SK-N-SH treated with all-trans-retinoic acid at 6 μM for 48 hours (cell line): ENCODE data around the gene TBC1D16.

Source experiments
- ATAC-seq: fragments of 200-7000 bp; cut with Tn5 transposase; 3 replicates; pipeline ENCODE4 v1.9.1; 2020; ENCODE audit warnings: mild to moderate bottlenecking, moderate library complexity
- BACH2 ChIP-seq: fragments of 250-450 bp; sonication (Bioruptor Pico); IDR thresholded peaks from 2 replicates; pipeline ENCODE4 v1.9.0; 2021; ENCODE audit warnings: mild to moderate bottlenecking, borderline replicate concordance
- CSDC2 ChIP-seq: fragments of 250-450 bp; sonication (Bioruptor Pico); IDR thresholded peaks from 2 replicates; pipeline ENCODE4 v1.5.0; 2020; ENCODE audit warnings: mild to moderate bottlenecking, moderate library complexity
- CSRNP3 ChIP-seq: fragments of 250-450 bp; sonication (Bioruptor Pico); IDR thresholded peaks from 2 replicates; pipeline ENCODE4 v1.5.1; 2021; ENCODE audit warnings: mild to moderate bottlenecking, moderate library complexity
- ESRRG ChIP-seq: fragments of 250-450 bp; sonication (Bioruptor Pico); IDR thresholded peaks from 2 replicates; pipeline ENCODE4 v1.6.1; 2021; ENCODE audit warnings: mild to moderate bottlenecking
- GLIS3 ChIP-seq: fragments of 250-450 bp; sonication (Bioruptor Pico); IDR thresholded peaks from 2 replicates; pipeline ENCODE4 v1.5.0; 2020; ENCODE audit warnings: mild to moderate bottlenecking, moderate library complexity
- ISL1 ChIP-seq: fragments of 250-450 bp; sonication (Bioruptor Pico); IDR thresholded peaks from 2 replicates; pipeline ENCODE4 v2.1.2; 2022; ENCODE audit warnings: mild to moderate bottlenecking, moderate library complexity
- PATZ1 ChIP-seq: fragments of 250-450 bp; sonication (Bioruptor Pico); IDR thresholded peaks from 2 replicates; pipeline ENCODE4 v1.8.0; 2020; ENCODE audit warnings: mild to moderate bottlenecking, moderate library complexity, borderline replicate concordance
- POU6F1 ChIP-seq: fragments of 250-450 bp; sonication (Bioruptor Pico); IDR thresholded peaks from 2 replicates; pipeline ENCODE4 v1.8.0; 2021; ENCODE audit warnings: low read depth, mild to moderate bottlenecking, moderate library complexity, borderline replicate concordance
- RARB ChIP-seq: fragments of 250-450 bp; sonication (Bioruptor Pico); IDR thresholded peaks from 2 replicates; pipeline ENCODE4 v1.8.0; 2021; ENCODE audit warnings: mild to moderate bottlenecking, moderate library complexity
- SNAI2 ChIP-seq: fragments of 250-450 bp; sonication (Bioruptor Pico); IDR thresholded peaks from 2 replicates; pipeline ENCODE4 v1.5.0; 2020; ENCODE audit warnings: mild to moderate bottlenecking, moderate library complexity
- TCF4 ChIP-seq: fragments of 250-450 bp; sonication (Bioruptor Pico); IDR thresholded peaks from 2 replicates; pipeline ENCODE4 v1.8.0; 2021; ENCODE audit warnings: mild to moderate bottlenecking, moderate library complexity, borderline replicate concordance
- TOX ChIP-seq: fragments of 250-450 bp; sonication (Bioruptor Pico); IDR thresholded peaks from 2 replicates; pipeline ENCODE4 v1.8.0; 2021; ENCODE audit warnings: mild to moderate bottlenecking, moderate library complexity, borderline replicate concordance
- ZC3H10 ChIP-seq: fragments of 250-450 bp; sonication (Bioruptor Pico); IDR thresholded peaks from 2 replicates; pipeline ENCODE4 v1.5.1; 2021; ENCODE audit warnings: mild to moderate bottlenecking, moderate library complexity
- ZFP3 ChIP-seq: fragments of 250-450 bp; sonication (Bioruptor Pico); IDR thresholded peaks from 2 replicates; pipeline ENCODE4 v1.5.0; 2020; ENCODE audit warnings: mild to moderate bottlenecking, moderate library complexity
- ZFP30 ChIP-seq: fragments of 450-650 bp; formaldehyde crosslinking; IDR thresholded peaks from 2 replicates; pipeline ENCODE4 v1.5.0; 2022; ENCODE audit warnings: mild to moderate bottlenecking, moderate library complexity
- ZNF565 ChIP-seq: fragments of 450-650 bp; formaldehyde crosslinking; conservative IDR thresholded peaks from 2 replicates; pipeline ENCODE4 v1.5.0; 2020; ENCODE audit warnings: low read depth, mild to moderate bottlenecking, moderate library complexity
- ZNF70 ChIP-seq: fragments of 450-650 bp; formaldehyde crosslinking; IDR thresholded peaks from 2 replicates; pipeline ENCODE4 v1.5.0; 2020; ENCODE audit warnings: mild to moderate bottlenecking, moderate library complexity
- ZNF8 ChIP-seq: fragments of 450-650 bp; formaldehyde crosslinking; IDR thresholded peaks from 2 replicates; pipeline ENCODE4 v1.5.0; 2020; ENCODE audit warnings: mild to moderate bottlenecking, moderate library complexity
- TF ChIP-seq, protein P1 (sequence below): fragments of 250-450 bp; sonication (Bioruptor Pico); IDR thresholded peaks from 2 replicates; pipeline ENCODE4 v1.5.0; 2020; ENCODE audit warnings: mild to moderate bottlenecking, moderate library complexity
- TF ChIP-seq, protein P2 (sequence below): fragments of 250-450 bp; sonication (Bioruptor Pico); IDR thresholded peaks from 2 replicates; pipeline ENCODE4 v1.5.1; 2020; ENCODE audit warnings: low read depth, mild to moderate bottlenecking, moderate library complexity

TBC1D16 gene

DNA sequence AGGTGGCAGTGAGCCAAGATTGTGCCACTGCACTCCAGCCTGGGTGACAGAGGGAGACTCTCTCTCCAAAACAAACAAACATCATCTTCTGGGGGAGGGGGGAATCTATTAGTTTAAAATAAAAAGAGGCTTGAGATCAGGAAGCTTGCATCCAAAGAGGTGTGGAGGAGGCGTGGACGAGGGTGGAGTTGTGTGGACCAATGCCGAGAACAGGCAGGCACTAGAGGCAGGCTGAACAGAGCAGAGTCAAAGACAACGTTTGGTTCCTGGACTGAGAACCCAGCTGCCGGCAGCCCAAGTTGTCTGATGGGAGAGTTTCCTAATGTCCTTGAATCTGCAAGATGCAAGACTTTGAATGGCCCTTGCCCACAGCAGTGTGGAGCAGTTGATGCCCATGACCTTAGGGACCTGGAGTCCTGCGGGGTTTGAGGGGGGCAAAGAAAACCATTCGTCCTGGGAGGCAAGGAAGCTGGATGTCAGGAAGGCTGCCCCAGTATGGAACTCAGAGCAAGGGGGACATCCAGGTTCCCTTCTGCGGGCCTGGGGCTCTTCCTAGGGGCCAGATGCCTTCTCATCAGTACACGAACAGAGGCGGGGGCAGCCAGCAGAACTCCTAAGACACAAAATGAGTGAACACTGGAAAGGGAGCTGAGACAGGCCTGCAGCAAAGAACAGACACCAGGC lies 9.2 kb downstream of the TBC1D16 start:
- no peak for ATAC-seq
- TF ChIP-seq GLIS3 (CRISPR knock-in tag) (no peak), ZC3H10 (CRISPR knock-in tag) (no peak), BACH2 (CRISPR knock-in tag) (no peak)
- TF ChIP-seq, all 23 proteins: peak for 0

- TF ChIP-seq ZNF565 (no peak), PATZ1 (no peak), ZNF8 (CRISPR knock-in tag) (no peak), ISL1 (no peak), CSRNP3 (no peak), ZNF70 (CRISPR knock-in tag) (no peak), ZFP3 (no peak), GLIS3 (CRISPR knock-in tag) (no peak), CSDC2 (CRISPR knock-in tag) (no peak), ZC3H10 (CRISPR knock-in tag) (no peak), SNAI2 (CRISPR knock-in tag) (no peak), TOX (CRISPR knock-in tag) (no peak), POU6F1 (no peak), ESRRG (CRISPR knock-in tag) (no peak)
- TF ChIP-seq, protein P1, sequence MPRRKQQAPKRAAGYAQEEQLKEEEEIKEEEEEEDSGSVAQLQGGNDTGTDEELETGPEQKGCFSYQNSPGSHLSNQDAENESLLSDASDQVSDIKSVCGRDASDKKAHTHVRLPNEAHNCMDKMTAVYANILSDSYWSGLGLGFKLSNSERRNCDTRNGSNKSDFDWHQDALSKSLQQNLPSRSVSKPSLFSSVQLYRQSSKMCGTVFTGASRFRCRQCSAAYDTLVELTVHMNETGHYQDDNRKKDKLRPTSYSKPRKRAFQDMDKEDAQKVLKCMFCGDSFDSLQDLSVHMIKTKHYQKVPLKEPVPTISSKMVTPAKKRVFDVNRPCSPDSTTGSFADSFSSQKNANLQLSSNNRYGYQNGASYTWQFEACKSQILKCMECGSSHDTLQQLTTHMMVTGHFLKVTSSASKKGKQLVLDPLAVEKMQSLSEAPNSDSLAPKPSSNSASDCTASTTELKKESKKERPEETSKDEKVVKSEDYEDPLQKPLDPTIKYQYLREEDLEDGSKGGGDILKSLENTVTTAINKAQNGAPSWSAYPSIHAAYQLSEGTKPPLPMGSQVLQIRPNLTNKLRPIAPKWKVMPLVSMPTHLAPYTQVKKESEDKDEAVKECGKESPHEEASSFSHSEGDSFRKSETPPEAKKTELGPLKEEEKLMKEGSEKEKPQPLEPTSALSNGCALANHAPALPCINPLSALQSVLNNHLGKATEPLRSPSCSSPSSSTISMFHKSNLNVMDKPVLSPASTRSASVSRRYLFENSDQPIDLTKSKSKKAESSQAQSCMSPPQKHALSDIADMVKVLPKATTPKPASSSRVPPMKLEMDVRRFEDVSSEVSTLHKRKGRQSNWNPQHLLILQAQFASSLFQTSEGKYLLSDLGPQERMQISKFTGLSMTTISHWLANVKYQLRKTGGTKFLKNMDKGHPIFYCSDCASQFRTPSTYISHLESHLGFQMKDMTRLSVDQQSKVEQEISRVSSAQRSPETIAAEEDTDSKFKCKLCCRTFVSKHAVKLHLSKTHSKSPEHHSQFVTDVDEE: no peak
- ATAC-seq: no peak
Measured at GRCh38 chr17:80025796-80026195, 9.9 kb downstream of the TBC1D16 start.

DNA sequence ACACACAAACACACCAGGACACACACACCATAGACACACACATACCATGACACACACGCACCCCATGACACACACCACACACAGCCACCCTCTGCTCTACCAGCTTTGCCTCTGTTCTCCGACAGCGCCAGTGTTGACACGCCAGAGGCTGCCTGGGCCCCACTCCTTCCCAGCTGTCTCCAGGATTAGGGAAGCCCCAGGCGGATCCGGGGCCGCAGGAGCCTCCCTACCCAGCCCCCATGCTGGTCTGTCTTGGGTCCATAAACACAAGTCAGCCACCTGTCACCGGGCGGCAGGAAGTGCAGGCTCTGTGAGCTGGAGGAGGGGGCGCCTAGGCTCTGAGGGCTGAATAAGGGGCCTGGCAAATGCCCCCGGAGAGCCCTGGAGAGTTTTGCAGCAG lies 10.5 kb downstream of the TBC1D16 start:
- no peak for ATAC-seq
- TF ChIP-seq POU6F1: no peak

GRCh38 chr17:80024206-80024972 lies 11.3 kb downstream of the TBC1D16 start:
- ATAC-seq: 0 out of 3 replicates have a peak, but pooled peaks have one; percentile 15
- TF ChIP-seq ZNF565: no peak
- TF ChIP-seq RARB (CRISPR knock-in tag): no peak
- no peak for TF ChIP-seq TCF4 (CRISPR knock-in tag)
- TF ChIP-seq, protein P2, sequence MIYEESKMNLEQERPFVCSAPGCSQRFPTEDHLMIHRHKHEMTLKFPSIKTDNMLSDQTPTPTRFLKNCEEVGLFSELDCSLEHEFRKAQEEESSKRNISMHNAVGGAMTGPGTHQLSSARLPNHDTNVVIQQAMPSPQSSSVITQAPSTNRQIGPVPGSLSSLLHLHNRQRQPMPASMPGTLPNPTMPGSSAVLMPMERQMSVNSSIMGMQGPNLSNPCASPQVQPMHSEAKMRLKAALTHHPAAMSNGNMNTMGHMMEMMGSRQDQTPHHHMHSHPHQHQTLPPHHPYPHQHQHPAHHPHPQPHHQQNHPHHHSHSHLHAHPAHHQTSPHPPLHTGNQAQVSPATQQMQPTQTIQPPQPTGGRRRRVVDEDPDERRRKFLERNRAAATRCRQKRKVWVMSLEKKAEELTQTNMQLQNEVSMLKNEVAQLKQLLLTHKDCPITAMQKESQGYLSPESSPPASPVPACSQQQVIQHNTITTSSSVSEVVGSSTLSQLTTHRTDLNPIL (CRISPR knock-in tag): no peak
- no peak for TF ChIP-seq ZFP30 (CRISPR knock-in tag)
- TF ChIP-seq ZNF70 (CRISPR knock-in tag): no peak
- no peak for TF ChIP-seq SNAI2 (CRISPR knock-in tag)
- no peak for TF ChIP-seq CSDC2 (CRISPR knock-in tag)
- TF ChIP-seq, protein P1: no peak
- no peak for TF ChIP-seq GLIS3 (CRISPR knock-in tag)
